Nephron (organoid): ENCODE results near the gene UBE2G1.
A peak's percentile ranks its signal among the peaks of the same experiment; 100 is the strongest.

Experiments
- H3K27ac Mint-ChIP-seq, 3 experiments: 2 replicates each; pipeline ENCODE4 v1.8.0; 2020; ENCODE audit warnings: mixed read lengths in 3 of 3, mild to moderate bottlenecking in 2 of 3, moderate library complexity in 1 of 3
- H3K27me3 Mint-ChIP-seq: 2 replicates; pipeline ENCODE4 v1.8.0; 2021; ENCODE audit warnings: low read depth, mild to moderate bottlenecking, moderate library complexity, mixed read lengths
- H3K36me3 Mint-ChIP-seq: 2 replicates; pipeline ENCODE4 v1.8.0; 2020; ENCODE audit warnings: low read depth, mixed read lengths
- H3K4me1 Mint-ChIP-seq: 2 replicates; pipeline ENCODE4 v1.8.0; 2020; ENCODE audit warnings: mixed read lengths
- H3K4me3 Mint-ChIP-seq, 3 experiments: 2 replicates each; pipeline ENCODE4 v1.8.0; 2020; ENCODE audit warnings: mild to moderate bottlenecking in 3 of 3, mixed read lengths in 3 of 3, moderate library complexity in 2 of 3
- H3K9me3 Mint-ChIP-seq: 2 replicates; pipeline ENCODE4 v1.8.0; 2020; ENCODE audit warnings: mixed read lengths
- TF ChIP-seq, protein P1 (sequence below), 3 experiments: fragments of 200-600 bp; sonication (generic); IDR thresholded peaks; one replicate each; pipeline ENCODE4 v1.5.0; 2021; ENCODE audit warnings: antibody characterized with exemption in 3 of 3; ENCODE audit not compliant: unreplicated experiment in 3 of 3

The UBE2G1 gene

GRCh38 chr17:4313221-4314114 is 53.0 kb downstream of the UBE2G1 start:
- peaks cover 54% of the 10 kb centered on the region for H3K4me1 Mint-ChIP-seq
- no peak overlapping the region for H3K4me3 Mint-ChIP-seq

GRCh38 chr17:4310354-4311060 is 56.0 kb downstream of the UBE2G1 start:
- H3K27me3 Mint-ChIP-seq, result no peaks in the 10 kb centered on the region
- H3K27ac Mint-ChIP-seq, result peak overlapping the region; percentile 21 to 64 (median 36)
- H3K4me3 Mint-ChIP-seq, result no peak overlapping the region
- H3K9me3 Mint-ChIP-seq, result no peaks in the 10 kb centered on the region
- peaks cover 36% of the 10 kb centered on the region for H3K4me1 Mint-ChIP-seq
- TF ChIP-seq, protein P1, sequence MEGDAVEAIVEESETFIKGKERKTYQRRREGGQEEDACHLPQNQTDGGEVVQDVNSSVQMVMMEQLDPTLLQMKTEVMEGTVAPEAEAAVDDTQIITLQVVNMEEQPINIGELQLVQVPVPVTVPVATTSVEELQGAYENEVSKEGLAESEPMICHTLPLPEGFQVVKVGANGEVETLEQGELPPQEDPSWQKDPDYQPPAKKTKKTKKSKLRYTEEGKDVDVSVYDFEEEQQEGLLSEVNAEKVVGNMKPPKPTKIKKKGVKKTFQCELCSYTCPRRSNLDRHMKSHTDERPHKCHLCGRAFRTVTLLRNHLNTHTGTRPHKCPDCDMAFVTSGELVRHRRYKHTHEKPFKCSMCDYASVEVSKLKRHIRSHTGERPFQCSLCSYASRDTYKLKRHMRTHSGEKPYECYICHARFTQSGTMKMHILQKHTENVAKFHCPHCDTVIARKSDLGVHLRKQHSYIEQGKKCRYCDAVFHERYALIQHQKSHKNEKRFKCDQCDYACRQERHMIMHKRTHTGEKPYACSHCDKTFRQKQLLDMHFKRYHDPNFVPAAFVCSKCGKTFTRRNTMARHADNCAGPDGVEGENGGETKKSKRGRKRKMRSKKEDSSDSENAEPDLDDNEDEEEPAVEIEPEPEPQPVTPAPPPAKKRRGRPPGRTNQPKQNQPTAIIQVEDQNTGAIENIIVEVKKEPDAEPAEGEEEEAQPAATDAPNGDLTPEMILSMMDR (IDR thresholded peaks at IDR 0.05; ENCODE audit: unreplicated experiment in 3 of 3), result no peak
- peaks cover 16% of the 10 kb centered on the region for H3K36me3 Mint-ChIP-seq

More at GRCh38 chr17:4313221-4314114, 53.0 kb downstream of the UBE2G1 start:
- no peaks in the 10 kb centered on the region for H3K9me3 Mint-ChIP-seq
- H3K27me3 Mint-ChIP-seq, result no peaks in the 10 kb centered on the region
- TF ChIP-seq, protein P1 (IDR thresholded peaks at IDR 0.05; ENCODE audit: unreplicated experiment in 3 of 3), result no peak
- peak overlapping the region; percentile 12 to 56 (median 33) for H3K27ac Mint-ChIP-seq
- peaks cover 12% of the 10 kb centered on the region for H3K36me3 Mint-ChIP-seq

DNA sequence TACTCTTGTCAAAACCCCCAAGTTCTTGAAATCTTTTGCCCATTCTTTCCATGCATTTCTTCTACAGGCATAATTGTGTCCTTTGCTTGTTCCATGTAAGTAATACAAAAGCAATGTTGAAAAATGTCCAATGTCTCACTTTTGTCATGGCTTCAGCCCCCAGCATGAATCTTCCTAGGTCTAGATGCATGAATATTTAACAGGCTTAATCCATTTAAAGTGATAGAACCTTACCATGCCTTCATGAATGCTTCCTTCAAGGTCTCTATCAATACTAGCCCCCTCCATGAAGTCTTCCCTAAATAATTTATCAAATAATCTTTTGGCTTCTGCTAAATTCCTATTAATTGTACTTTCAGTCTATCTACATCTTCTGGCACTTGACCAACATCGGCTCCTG is 56.6 kb downstream of the UBE2G1 start:
- Mint-ChIP-seq H3K4me1 (peaks cover 34% of the 10 kb centered on the region), H3K36me3 (peaks cover 20% of the 10 kb centered on the region), H3K9me3 (no peaks in the 10 kb centered on the region), H3K27ac (peak overlapping the region; percentile 12 to 36 (median 21)), H3K4me3 (no peak overlapping the region), H3K27me3 (no peaks in the 10 kb centered on the region)
- TF ChIP-seq, protein P1 (IDR thresholded peaks at IDR 0.05; ENCODE audit: unreplicated experiment in 3 of 3), result no peak

DNA sequence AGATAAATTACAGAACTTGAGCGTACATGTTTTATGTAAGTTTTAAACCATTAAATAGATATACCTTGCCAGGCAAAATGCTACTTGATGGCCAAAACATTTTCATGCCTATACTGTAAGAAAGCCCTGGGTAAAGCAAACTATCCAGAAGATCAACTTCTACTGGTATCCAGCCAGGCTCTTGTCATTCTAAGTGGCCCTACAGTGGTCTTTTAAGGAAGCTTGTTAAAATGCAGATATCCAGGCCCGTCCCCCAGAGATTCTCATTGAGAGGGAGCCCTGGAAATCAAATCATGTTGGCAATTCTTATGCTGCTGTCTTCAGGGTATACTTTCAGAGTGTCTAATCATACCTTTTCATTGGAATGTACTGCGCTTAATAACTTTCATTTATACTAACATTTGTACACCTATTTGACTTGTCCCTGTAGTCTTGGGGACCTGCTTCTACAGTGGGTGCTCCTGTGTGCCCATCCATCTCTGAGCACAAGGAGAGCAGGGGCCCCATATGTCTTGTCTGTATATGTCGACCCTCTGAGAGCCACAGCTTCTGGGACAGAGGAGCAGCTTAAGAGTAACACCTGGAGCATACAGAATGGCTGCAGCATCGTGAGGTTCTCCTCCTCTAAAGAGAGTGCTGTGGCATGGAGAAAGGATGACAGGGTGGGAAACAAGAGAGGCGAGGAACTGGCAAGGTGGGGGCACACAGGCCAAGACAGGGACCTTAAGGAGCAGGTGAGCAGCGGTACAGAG is 59.1 kb downstream of the UBE2G1 start:
- H3K4me1 Mint-ChIP-seq, result peaks cover 11% of the 10 kb centered on the region
- H3K9me3 Mint-ChIP-seq, result no peaks in the 10 kb centered on the region
- no peaks in the 10 kb centered on the region for H3K27me3 Mint-ChIP-seq
- TF ChIP-seq, protein P1 (IDR thresholded peaks at IDR 0.05; ENCODE audit: unreplicated experiment in 3 of 3), result no peak
- H3K27ac Mint-ChIP-seq, result no peak overlapping the region
- no peak overlapping the region for H3K4me3 Mint-ChIP-seq
- H3K36me3 Mint-ChIP-seq, result peaks cover 24% of the 10 kb centered on the region

DNA sequence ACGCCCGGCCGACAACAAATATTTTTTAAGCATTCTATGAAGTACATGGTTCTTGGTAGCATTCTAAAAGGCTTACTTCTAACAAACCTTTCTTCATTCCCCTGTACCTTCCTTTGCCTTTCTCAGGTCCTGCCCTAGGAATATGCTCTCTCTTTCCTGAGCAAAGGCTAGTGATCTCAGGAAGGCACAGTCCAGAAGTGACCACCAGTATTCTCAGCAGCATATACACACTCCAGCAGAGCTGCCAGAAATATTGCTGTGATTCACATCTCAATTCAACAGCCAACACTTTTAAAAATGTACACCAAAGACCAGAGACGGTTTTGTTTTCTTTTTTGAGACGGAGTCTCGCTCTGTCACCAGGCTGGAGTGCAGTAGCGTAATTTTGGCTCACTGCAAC is 61.3 kb downstream of the UBE2G1 start:
- H3K9me3 Mint-ChIP-seq, result no peaks in the 10 kb centered on the region
- TF ChIP-seq, protein P1 (IDR thresholded peaks at IDR 0.05; ENCODE audit: unreplicated experiment in 3 of 3), result no peak
- H3K4me3 Mint-ChIP-seq, result no peak overlapping the region
- H3K27me3 Mint-ChIP-seq, result no peaks in the 10 kb centered on the region
- peaks cover 11% of the 10 kb centered on the region for H3K4me1 Mint-ChIP-seq
- H3K27ac Mint-ChIP-seq, result no peak overlapping the region
- H3K36me3 Mint-ChIP-seq, result peaks cover 29% of the 10 kb centered on the region
